Peyer's patch (tissue), 4 donors: Measurements from ENCODE around the gene COTL1. TPM values are rescaled to one million over a fixed set of nuclear protein-coding genes. Genes with fewer than 3 reads are reported as not detected.

Experiments
- DNase-seq, 3 donors: peaks; one replicate each; pipeline ENCODE4 v3.0.0-alpha.2; 2017 to 2019
- H3K27ac ChIP-seq, 4 donors: fragments of 200-600 bp; sonication (generic); one replicate each; pipeline ENCODE4 v1.5.1; 2016 to 2019
- H3K27me3 ChIP-seq, 2 donors: fragments of 200-600 bp; sonication (generic); one replicate each; pipeline ENCODE4 v1.5.1; 2019
- H3K36me3 ChIP-seq, 3 donors: fragments of 200-600 bp; sonication (generic); one replicate each; pipeline ENCODE4 v1.5.1; 2016 to 2019
- H3K4me1 ChIP-seq, 4 donors: fragments of 200-600 bp; sonication (generic); one replicate each; pipeline ENCODE4 v1.5.1; 2016 to 2019
- H3K4me3 ChIP-seq, 4 donors: fragments of 200-600 bp; sonication (generic); 1 replicate in 3 of 4; 2 replicates in 1 of 4; pipeline ENCODE4 v1.5.1; 2016 to 2019; ENCODE audit warnings: mild to moderate bottlenecking in 1 of 4
- H3K9me3 ChIP-seq, 4 donors: fragments of 200-600 bp; sonication (generic); one replicate each; pipeline ENCODE4 v1.5.1; 2016 to 2019; ENCODE audit warnings: mild to moderate bottlenecking in 1 of 4
- CTCF ChIP-seq, 6 experiments: fragments of 450-650 bp in 4 of 6; fragments of 200-600 bp in 2 of 6; sonication (generic) in 1 of 6; IDR thresholded peaks; one replicate each; pipeline ENCODE4 v1.5.1; 2017 to 2019; ENCODE audit warnings: antibody characterized with exemption in 6 of 6, mild to moderate bottlenecking in 3 of 6, moderate library complexity in 1 of 6
- POLR2A ChIP-seq, 2 donors: fragments of 450-650 bp; IDR thresholded peaks; one replicate each; pipeline ENCODE4 v1.5.1; 2017; ENCODE audit warnings: antibody characterized with exemption in 2 of 2, mild to moderate bottlenecking in 2 of 2, moderate library complexity in 2 of 2
- total RNA-seq, 4 donors: library from RNA; depleted of rRNA; stranded (reverse); fragments of >200 nt; gene quantifications; one replicate each; pipeline ENCODE4 v1.1.0, GENCODE V29; 2016

Gene COTL1
- total RNA-seq, 4 donors from 2014 or later: 29.6 to 84.2 (median 43.1) TPM

GRCh38 chr16:84588991-84589390 lies 28.9 kb downstream of the COTL1 start:
- Histone ChIP-seq H3K36me3 (peaks cover 0 to 13% (median 0%) of the 10 kb centered on the region in 3 donors), H3K27ac (no peak overlapping the region), H3K27me3 (no peaks in the 10 kb centered on the region), H3K4me3 (no peak overlapping the region), H3K4me1 (peaks cover 0 to 10% (median 2%) of the 10 kb centered on the region in 4 donors), H3K9me3 (no peaks in the 10 kb centered on the region)
- DNase-seq: no peak
- no peak for TF ChIP-seq CTCF (IDR thresholded peaks at IDR 0.05)
- no peak for TF ChIP-seq POLR2A (IDR thresholded peaks at IDR 0.05)

- peak overlapping the region in 1 of 4 donors; percentile 70 for H3K27ac ChIP-seq
- TF ChIP-seq CTCF (IDR thresholded peaks at IDR 0.05) (no peak), POLR2A (IDR thresholded peaks at IDR 0.05) (no peak)
Observed at GRCh38 chr16:84585886-84586285, 32.0 kb downstream of the COTL1 start.

GRCh38 chr16:84585467-84585866 lies 32.4 kb downstream of the COTL1 start:
- Histone ChIP-seq H3K4me3 (no peak overlapping the region), H3K36me3 (peaks cover 0 to 13% (median 0%) of the 10 kb centered on the region in 3 donors), H3K27me3 (no peaks in the 10 kb centered on the region), H3K9me3 (no peaks in the 10 kb centered on the region), H3K4me1 (peaks cover 0 to 6% (median 2%) of the 10 kb centered on the region in 4 donors), H3K27ac (peak overlapping the region in 1 of 4 donors; percentile 70)
- no peak for TF ChIP-seq CTCF (IDR thresholded peaks at IDR 0.05)
- no peak for TF ChIP-seq POLR2A (IDR thresholded peaks at IDR 0.05)
- DNase-seq: no peak

More at GRCh38 chr16:84585886-84586285, 32.0 kb downstream of the COTL1 start:
- DNase-seq: peak in 2 of 3 donors; percentile 58 to 60
- H3K4me1 ChIP-seq: peaks cover 0 to 6% (median 2%) of the 10 kb centered on the region in 4 donors
- no peak overlapping the region for H3K4me3 ChIP-seq
- H3K27me3 ChIP-seq: no peaks in the 10 kb centered on the region
- peaks cover 0 to 13% (median 0%) of the 10 kb centered on the region in 3 donors for H3K36me3 ChIP-seq
- no peaks in the 10 kb centered on the region for H3K9me3 ChIP-seq

- H3K27me3 ChIP-seq: no peaks in the 10 kb centered on the region
- no peak for DNase-seq
- H3K4me3 ChIP-seq: no peak overlapping the region
- H3K4me1 ChIP-seq: peaks cover 0 to 6% (median 2%) of the 10 kb centered on the region in 4 donors
- no peak for TF ChIP-seq POLR2A (IDR thresholded peaks at IDR 0.05)
- no peak for TF ChIP-seq CTCF (IDR thresholded peaks at IDR 0.05)
- H3K36me3 ChIP-seq: peaks cover 0 to 7% (median 0%) of the 10 kb centered on the region in 3 donors
- H3K9me3 ChIP-seq: no peaks in the 10 kb centered on the region
- H3K27ac ChIP-seq: peak overlapping the region in 1 of 4 donors; percentile 70
Observed at GRCh38 chr16:84584678-84585077, 33.2 kb downstream of the COTL1 start.

GRCh38 chr16:84583995-84584394 lies 33.9 kb downstream of the COTL1 start:
- Histone ChIP-seq H3K4me3 (no peak overlapping the region), H3K27me3 (no peaks in the 10 kb centered on the region), H3K36me3 (no peaks in the 10 kb centered on the region), H3K27ac (no peak overlapping the region), H3K4me1 (peaks cover 0 to 6% (median 2%) of the 10 kb centered on the region in 4 donors), H3K9me3 (no peaks in the 10 kb centered on the region)
- no peak for DNase-seq
- no peak for TF ChIP-seq CTCF (IDR thresholded peaks at IDR 0.05)
- no peak for TF ChIP-seq POLR2A (IDR thresholded peaks at IDR 0.05)
